ENCODE measurements around the gene ELOVL5.

DNA sequence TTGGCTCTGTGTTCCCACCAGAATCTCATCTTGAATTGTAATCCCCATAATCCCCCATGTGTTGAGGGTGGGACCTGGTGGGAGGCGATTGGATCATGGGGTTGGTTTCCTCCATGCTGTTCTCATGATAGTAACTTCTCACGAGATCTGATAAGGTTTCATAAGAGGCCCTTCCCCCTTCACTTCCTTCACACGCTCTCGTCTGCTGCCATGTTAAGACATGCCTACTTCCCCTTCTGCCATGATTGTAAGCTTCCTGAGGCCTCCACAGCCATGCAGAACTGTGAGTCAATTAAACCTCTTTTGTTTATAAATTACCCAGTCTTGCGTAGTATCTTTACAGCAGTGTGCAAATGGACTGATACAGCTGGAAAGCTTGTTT, 90.0 kb downstream of the ELOVL5 start:
- TF ChIP-seq CTCF (IDR thresholded peaks at IDR 0.05): no peak
- no peak for TF ChIP-seq RFX5 (IDR thresholded peaks at IDR 0.05; ENCODE audit: low read length)
- TF ChIP-seq TCF12 (IDR thresholded peaks at IDR 0.05): no peak
- no peak for TF ChIP-seq FOXJ3 (CRISPR knock-in tag; IDR thresholded peaks at IDR 0.05)
- TF ChIP-seq FOXM1 (IDR thresholded peaks at IDR 0.05; ENCODE audit: low read depth): no peak

All from SK-N-SH (cell line).